Limb (tissue), 2 donors: ENCODE data around the gene RGS12.
"Not testable (repeated sequence)": the region's sequence is repeated elsewhere in the genome, so short reads cannot be mapped to it uniquely, and the experiment has no call there.

ENCODE experiments used
- DNase-seq, 2 donors: peaks; one replicate each; pipeline ENCODE4 v3.0.0-alpha.2; 2016; ENCODE audit errors: extremely low spot score in 2 of 2

Gene RGS12

DNA sequence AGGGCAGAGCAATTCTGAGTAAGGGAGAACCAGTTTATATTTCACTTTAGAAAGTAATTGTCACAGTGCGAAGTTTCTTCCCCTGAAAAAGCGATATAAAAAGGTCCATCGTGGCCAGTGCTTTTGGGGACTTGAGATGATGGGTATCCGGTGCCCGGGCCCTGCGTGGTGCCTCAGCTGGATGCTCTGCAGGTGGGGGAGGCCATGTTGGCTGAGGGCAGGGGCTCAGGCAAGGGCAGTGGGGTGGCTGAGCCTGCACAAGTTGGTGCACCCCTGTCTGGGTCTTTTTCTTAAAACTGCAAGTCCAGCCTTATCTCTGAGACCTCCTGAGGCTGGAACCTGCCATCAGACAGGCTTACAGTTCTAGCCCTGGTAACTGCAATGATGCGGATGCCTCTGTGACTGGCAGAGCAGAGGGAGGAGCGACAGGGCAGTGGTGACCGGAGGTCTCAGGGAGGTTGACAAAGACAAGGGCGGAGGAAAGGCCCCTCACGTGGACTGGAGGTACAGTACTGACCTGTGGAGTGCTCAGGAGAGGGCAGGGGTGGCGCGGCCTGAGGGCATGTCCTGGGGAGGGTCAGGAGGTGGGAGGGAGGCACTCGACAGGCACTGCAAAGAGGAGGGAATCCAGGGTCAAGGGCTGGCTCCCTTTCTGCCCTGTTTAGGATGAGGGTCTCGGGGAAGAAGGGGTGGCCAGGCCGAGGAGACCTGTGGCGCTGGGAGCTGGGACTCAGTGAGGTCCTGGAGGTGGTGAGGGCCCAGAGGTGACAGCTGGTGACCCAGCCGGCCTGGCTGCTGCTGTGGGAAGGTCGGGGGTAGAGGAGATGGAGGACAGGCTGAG is 1.8 kb downstream of the RGS12 start:
- DNase-seq: peak in 1 of 2 donors; percentile 32

GRCh38 chr4:3295837-3296624 is 3.2 kb downstream of the RGS12 start:
- no peak for DNase-seq

DNA sequence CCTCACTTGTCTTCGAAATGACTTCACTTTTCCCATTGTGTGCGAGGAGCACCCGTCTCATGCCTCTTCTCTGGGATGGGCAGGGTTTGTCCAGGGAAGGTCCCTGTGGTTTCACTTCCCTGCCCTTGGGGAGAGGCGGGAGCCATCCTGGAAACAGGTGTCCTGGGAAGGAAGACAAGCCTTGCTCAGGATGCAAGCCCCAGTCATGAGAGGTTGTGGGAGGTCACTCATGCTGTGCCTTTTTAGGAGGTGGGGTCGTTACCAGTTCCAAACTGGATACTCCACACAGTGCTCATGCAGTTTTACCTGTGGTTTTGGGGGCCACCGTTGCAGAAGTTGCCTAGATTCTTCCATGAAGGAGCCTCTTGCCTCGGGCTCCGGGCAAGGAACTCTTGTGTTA is 3.8 kb downstream of the RGS12 start:
- no peak for DNase-seq

DNA sequence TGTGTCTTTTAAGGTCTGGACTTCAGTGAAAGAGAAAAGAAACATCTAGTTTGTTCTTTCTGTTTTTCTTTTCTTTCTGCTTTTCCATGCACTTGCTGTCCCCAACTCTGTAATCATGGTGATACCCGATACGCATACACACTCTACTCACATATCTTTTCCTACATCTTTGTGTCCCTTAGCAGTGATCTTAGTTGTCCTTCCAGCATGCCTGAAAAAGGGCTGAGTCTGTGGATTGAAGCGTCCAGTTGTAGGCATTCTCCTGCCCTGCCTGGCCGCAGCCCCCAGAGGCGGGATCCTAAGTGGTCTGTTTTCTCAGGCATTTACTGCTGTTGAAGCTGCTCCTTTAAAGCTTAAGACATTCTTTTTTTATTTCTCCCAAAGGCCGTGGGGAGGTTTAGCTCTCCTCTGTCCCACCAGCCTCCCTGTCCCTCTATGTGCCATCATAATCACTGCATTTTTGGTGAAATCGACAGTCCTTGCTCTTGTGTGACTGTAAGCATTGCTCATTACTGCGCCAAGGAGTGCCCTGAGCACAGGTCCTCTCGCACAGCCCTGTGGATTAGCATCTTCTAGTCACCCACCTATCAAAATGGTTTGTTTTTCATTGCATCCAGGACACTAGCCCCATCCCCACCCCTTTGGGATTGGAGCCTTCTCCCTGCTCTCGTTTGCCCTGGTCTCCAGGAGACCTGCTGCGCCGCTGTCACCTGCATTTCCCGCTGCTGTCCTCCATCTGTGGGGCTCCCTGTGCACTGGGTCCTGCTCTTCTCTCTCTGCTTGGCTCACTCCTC is 4.4 kb downstream of the RGS12 start:
- DNase-seq: no peak

GRCh38 chr4:3299122-3299975 is 6.5 kb downstream of the RGS12 start:
- DNase-seq: no peak

GRCh38 chr4:3299976-3300671 is 7.3 kb downstream of the RGS12 start:
- DNase-seq: no peak

DNA sequence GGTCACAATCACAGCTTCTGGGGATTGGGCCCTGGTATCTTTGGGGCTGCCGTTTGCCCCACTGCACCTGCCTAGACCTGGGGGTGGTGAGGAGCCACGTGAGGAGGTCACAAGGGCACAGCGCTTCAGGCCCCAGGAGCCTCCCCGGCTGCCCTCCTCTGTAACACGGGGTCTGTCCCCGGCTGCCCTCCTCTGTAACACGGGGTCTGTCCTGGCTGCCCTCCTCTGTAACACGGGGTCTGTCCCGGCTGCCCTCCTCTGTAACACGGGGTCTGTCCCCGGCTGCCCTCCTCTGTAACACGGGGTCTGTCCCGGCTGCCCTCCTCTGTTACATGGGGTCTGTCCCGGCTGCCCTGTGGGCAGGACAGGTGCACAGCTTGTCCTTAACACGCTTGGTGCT is 8.1 kb downstream of the RGS12 start:
- DNase-seq: not testable (repeated sequence)

DNA sequence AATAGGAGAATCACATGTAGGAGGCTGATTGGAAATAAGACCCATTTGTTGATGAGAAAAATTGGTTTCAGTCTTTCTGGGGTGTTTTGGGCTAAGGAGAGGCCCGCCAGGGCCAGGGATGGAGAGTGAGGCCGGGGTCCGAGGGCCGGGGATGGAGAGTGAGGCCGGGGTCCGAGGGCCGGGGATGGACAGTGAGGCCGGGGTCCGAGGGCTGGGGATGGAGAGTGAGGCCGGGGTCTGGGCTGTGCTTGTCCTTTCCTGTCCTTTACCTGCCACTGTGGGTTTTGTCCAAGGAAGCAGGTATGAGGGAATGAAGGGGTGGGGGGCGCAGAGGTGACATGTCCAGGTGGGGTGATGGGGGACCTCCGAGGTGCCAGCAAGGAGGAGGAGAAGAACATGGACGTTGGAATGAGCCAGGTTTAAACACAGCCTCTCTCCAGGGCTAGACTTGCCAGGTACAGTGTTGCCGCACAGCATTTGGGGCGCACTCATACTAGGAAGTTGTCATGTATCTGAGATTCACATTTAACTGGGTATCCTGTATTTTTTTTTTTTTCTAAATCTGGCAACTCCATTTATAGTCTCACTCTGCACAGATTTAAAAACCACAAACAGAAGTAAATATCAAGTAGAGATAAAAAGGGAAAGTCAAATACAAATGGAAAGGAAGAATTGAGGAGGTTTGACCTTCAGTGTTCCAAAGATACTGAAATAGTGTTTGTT is 8.8 kb downstream of the RGS12 start:
- no peak for DNase-seq

GRCh38 chr4:3302173-3302785 is 9.5 kb downstream of the RGS12 start:
- DNase-seq: peak in 1 of 2 donors; percentile 32

- DNase-seq: no peak
These were observed 10.2 kb downstream of the RGS12 start for GRCh38 chr4:3302786-3303564.

GRCh38 chr4:3303565-3303824 is 10.7 kb downstream of the RGS12 start:
- DNase-seq: no peak

- DNase-seq: peak in 1 of 2 donors; percentile 24
These were observed 11.3 kb downstream of the RGS12 start for GRCh38 chr4:3303923-3304710.

- DNase-seq: peak in 1 of 2 donors; percentile 71
These were observed 12.2 kb downstream of the RGS12 start for GRCh38 chr4:3304831-3305609.

DNA sequence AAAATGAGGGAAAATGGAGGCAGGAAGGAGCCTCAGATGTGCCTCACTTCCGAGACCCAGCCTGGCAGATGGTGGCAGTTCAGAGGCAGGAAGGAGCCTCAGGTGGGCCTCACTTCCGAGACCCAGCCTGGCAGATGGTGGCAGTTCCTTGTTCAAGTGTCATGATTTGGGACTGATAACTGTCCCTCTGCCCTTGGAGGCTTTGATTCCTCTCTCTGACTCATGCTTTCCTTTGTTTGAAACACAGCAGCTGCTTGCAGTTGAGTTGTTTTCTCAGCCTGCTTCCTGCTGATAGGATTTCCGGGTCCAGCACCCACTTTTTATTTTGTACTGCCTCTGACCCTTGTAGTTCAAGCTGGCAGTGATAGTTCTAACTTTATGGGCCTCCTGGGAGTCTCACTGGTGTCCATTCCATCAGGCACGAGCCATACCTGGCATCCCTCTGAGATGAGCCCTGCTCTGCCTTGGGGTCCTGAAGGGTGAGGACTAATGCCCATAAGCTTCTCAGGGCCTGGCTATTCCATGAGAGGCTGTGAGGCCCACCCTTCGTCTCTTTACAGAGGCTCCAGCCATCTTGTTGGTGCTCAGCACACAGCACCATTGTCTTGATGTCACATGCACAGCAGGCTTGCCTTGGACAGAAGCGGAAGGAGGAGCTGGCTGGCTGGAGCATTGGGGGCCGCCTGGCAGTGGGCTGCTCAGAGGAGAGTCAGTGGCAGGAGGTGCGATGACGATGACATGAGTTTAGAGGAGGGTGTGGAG is 13.0 kb downstream of the RGS12 start:
- DNase-seq: peak in 1 of 2 donors; percentile 39

GRCh38 chr4:3306450-3306849 is 13.6 kb downstream of the RGS12 start:
- DNase-seq: no peak

DNA sequence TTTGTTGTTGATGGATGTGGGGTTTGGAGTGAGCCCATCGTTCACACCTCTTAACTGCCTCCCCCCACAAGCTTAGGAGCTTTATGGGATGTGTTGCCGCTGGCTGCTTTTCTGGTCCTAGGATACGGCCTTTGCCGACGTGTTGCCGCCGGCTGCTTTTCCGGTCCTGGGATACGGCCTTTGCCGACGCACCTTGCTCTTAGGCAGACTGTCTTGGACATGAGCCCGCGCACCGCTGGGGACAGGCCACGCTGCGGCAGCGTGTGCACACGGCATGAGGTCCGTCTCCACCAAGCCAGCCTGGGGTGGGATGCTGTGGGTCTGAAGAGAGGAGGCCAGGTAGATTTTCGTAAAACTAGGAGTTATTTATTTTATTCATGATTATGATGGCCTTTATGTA is 14.2 kb downstream of the RGS12 start:
- DNase-seq: peak in 1 of 2 donors; percentile 21
